NCI-H526 treated with DMSO at 0.1 percent for 48 hours (cell line): Measurements from ENCODE around the gene C19orf67.

Source experiments
- DNase-seq: peaks from one replicate; lab custom pipeline; 2025; lab: John Stamatoyannopoulos, UW

The C19orf67 gene

GRCh38 chr19:14085309-14085995, at the start of gene C19orf67:
Gene C19orf67 (minus strand): TSS chr19:14085783. CDS start chr19:14085627, 156 bp downstream.
- no peak for DNase-seq

GRCh38 chr19:14135355-14135754, 49.8 kb upstream of the C19orf67 start:
- DNase-seq: no peak

GRCh38 chr19:14127929-14128509, 42.4 kb upstream of the C19orf67 start:
- no peak for DNase-seq

GRCh38 chr19:14127176-14127575, 41.6 kb upstream of the C19orf67 start:
- DNase-seq: no peak

- DNase-seq: no peak
Measured at GRCh38 chr19:14122924-14123323, 37.3 kb upstream of the C19orf67 start.

- no peak for DNase-seq
Measured at GRCh38 chr19:14120497-14120780, 34.9 kb upstream of the C19orf67 start.

- no peak for DNase-seq
Measured at GRCh38 chr19:14119644-14120496, 34.3 kb upstream of the C19orf67 start.

- no peak for DNase-seq
Measured at GRCh38 chr19:14119146-14119545, 33.6 kb upstream of the C19orf67 start.

- no peak for DNase-seq
Measured at GRCh38 chr19:14118165-14119051, 32.8 kb upstream of the C19orf67 start.

- peak; percentile 90 for DNase-seq
Measured at GRCh38 chr19:14117668-14118164, 32.1 kb upstream of the C19orf67 start, which contains the start of gene PRKACA. Gene PRKACA (minus strand): TSS chr19:14117762. CDS start chr19:14117547, 215 bp downstream.

- DNase-seq: no peak
Measured at GRCh38 chr19:14116918-14117578, 31.5 kb upstream of the C19orf67 start.

- no peak for DNase-seq
Measured at GRCh38 chr19:14116525-14116917, 30.9 kb upstream of the C19orf67 start.

- no peak for DNase-seq
Measured at GRCh38 chr19:14115756-14116155, 30.2 kb upstream of the C19orf67 start.

GRCh38 chr19:14114854-14115253, 29.3 kb upstream of the C19orf67 start:
- no peak for DNase-seq

- DNase-seq: no peak
Measured at GRCh38 chr19:14114439-14114838, 28.9 kb upstream of the C19orf67 start.

- DNase-seq: no peak
Measured at GRCh38 chr19:14113762-14114414, 28.3 kb upstream of the C19orf67 start.

GRCh38 chr19:14112809-14113385, 27.3 kb upstream of the C19orf67 start:
- no peak for DNase-seq

GRCh38 chr19:14112051-14112808, 26.6 kb upstream of the C19orf67 start:
- no peak for DNase-seq

GRCh38 chr19:14111486-14111885, 25.9 kb upstream of the C19orf67 start:
- no peak for DNase-seq

- no peak for DNase-seq
Measured at GRCh38 chr19:14110650-14111049, 25.1 kb upstream of the C19orf67 start.
